ENCODE data around the gene RNF115.
"Not testable (repeated sequence)": the region's sequence is repeated elsewhere in the genome, so short reads cannot be mapped to it uniquely, and the experiment has no call there.

RNF115 gene

DNA sequence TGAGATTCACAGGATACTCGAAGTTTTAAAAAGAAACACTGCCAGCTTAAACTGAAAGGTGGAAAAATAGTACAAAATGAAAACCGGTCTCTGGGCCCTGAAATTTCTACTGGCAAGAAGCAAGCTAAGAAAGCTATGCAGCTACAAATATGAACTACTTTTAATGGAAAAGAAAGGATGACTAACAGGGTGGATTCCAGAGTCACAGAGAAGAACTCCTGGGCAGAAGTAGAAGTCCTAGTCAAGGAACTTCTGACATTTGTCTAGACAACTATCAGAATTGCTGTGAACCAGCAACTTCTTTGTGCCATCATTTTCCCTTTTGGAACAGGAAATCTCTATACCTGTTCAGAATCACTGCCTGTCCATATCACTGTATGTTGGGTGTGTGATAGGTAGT, 66.5 kb downstream of the RNF115 start:
- no peaks in the 10 kb centered on the region for H3K27me3 Mint-ChIP-seq (ENCODE audit: low read depth)
- DNase-seq (ENCODE audit: low spot score): no peak
- H3K36me3 Mint-ChIP-seq (ENCODE audit: low read depth): peaks cover 49% of the 10 kb centered on the region
- peaks cover 2% of the 10 kb centered on the region for H3K4me1 Mint-ChIP-seq (ENCODE audit: low read depth)
- H3K9me3 Mint-ChIP-seq: peaks cover 12% of the 10 kb centered on the region
- H3K4me3 Mint-ChIP-seq: no peak overlapping the region
- no peak overlapping the region for H3K27ac Mint-ChIP-seq

DNA sequence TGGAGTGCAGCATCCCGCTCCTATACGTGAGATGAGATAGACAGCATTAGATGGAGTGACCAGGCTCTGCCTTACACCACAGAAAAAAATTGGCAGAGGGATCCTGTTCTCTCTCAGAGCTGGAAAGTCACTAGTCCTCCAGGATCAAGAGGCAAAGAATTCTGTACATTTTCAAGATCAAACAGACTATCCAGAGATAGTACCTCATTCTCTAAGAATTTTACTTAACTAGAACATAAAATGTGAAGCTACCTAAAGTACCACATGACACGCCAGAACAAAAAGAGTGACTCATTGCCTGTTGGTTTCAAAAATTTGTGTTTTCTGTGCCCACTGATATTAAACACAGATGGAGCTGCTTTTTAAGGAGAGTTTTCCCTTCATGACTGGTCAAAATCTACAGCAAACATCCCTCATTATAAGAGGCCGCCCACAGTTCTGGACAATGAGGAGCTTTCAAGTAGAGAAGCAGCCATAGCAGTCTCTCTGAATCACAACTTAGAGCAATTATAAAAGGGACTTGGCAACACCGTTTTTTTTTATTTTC, 72.3 kb downstream of the RNF115 start:
- no peak overlapping the region for H3K27ac Mint-ChIP-seq
- no peak for DNase-seq (ENCODE audit: low spot score)
- no peak overlapping the region for H3K4me3 Mint-ChIP-seq
- no peaks in the 10 kb centered on the region for H3K27me3 Mint-ChIP-seq (ENCODE audit: low read depth)
- peaks cover 2% of the 10 kb centered on the region for H3K4me1 Mint-ChIP-seq (ENCODE audit: low read depth)
- H3K36me3 Mint-ChIP-seq (ENCODE audit: low read depth): peaks cover 35% of the 10 kb centered on the region
- H3K9me3 Mint-ChIP-seq: no peaks in the 10 kb centered on the region

DNA sequence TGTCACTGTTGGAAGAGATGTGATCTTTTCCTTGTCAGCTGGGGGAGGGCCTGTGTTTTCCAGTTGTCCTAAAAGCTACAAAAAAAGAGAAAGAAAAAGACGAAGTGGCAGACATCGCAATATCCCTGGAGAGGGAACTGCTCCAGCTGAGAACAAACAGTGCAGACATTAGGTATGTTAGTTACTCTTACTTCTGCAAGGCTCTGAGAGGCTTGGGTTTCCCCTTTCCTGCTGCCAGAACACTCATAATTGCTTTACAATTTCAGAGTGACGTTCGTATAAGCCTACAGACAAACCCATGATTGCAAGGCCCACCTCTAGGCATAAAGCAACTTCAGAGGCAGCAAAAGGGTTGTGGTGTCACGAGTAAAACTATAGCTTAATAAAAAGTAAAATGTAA, 73.5 kb downstream of the RNF115 start:
- Mint-ChIP-seq H3K4me1 (ENCODE audit: low read depth) (no peaks in the 10 kb centered on the region), H3K36me3 (ENCODE audit: low read depth) (peaks cover 37% of the 10 kb centered on the region)

DNA sequence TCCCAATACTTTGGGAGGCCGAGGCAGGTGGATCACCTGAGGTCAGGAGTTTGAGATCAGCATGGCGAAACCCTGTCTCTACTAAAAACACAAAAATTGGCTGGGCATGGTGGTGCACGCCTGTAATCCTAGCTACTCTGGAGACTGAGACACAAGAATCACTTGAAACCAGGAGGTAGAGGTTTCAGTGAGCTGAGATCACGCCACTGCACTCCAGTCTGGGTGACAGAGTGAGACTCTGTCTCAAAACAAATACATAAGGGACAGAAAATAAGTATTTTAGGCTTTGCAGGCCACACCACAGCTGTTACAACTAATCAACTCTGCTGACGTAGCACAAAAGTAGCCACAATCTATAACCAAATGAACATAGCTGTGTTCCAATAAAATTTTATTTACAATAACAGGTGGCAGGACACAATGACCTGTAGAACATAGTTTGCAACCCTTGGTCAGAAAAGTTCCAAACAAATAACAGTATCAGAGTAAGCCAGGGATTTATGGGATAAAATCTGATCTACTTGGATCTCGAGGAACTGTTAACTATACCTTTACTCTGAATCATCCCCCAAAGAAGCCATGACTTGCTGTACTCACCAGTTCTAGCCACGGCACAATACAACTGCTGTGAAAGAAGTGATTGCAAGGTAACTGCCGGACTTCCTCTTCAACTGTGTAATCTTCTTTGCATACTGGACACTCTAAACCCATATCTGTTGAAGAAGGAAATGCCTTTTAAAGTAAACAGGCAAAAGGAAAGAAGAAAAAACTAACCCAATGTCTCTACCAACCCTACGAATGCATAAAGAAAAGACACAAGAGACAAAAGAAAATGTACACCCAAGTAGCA, 76.3 kb downstream of the RNF115 start:
- Mint-ChIP-seq H3K9me3 (no peaks in the 10 kb centered on the region), H3K27ac (no peak overlapping the region), H3K27me3 (ENCODE audit: low read depth) (no peaks in the 10 kb centered on the region), H3K4me1 (ENCODE audit: low read depth) (no peaks in the 10 kb centered on the region), H3K36me3 (ENCODE audit: low read depth) (peaks cover 47% of the 10 kb centered on the region), H3K4me3 (no peak overlapping the region)
- no peak for DNase-seq (ENCODE audit: low spot score)

More for the DNA sequence above, 73.5 kb downstream of the RNF115 start:
- Mint-ChIP-seq H3K9me3 (no peaks in the 10 kb centered on the region), H3K4me3 (no peak overlapping the region), H3K27ac (no peak overlapping the region), H3K27me3 (ENCODE audit: low read depth) (no peaks in the 10 kb centered on the region)
- no peak for DNase-seq (ENCODE audit: low spot score)

DNA sequence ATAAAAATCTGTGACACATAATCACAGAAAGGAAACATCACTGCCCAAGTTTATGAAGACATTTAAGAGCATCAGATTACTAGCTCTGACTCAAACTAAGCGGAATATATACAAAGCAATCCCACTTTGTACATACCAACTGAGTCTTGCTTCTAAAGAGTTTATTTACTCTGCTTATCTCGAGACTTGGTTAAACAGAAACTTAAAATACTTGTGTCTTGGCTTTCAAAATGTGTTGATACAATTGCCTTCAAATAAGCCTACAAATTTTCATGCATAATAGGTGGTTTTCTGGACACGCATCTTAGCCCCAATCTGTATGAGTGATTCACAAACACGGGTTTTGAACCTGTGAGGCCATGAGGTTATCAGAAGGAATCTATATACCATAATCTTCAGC, 83.6 kb downstream of the RNF115 start:
- Mint-ChIP-seq H3K27ac (no peak overlapping the region), H3K9me3 (no peaks in the 10 kb centered on the region), H3K4me3 (no peak overlapping the region), H3K36me3 (ENCODE audit: low read depth) (peaks cover 24% of the 10 kb centered on the region), H3K27me3 (ENCODE audit: low read depth) (no peaks in the 10 kb centered on the region), H3K4me1 (ENCODE audit: low read depth) (no peaks in the 10 kb centered on the region)
- no peak for DNase-seq (ENCODE audit: low spot score)

DNA sequence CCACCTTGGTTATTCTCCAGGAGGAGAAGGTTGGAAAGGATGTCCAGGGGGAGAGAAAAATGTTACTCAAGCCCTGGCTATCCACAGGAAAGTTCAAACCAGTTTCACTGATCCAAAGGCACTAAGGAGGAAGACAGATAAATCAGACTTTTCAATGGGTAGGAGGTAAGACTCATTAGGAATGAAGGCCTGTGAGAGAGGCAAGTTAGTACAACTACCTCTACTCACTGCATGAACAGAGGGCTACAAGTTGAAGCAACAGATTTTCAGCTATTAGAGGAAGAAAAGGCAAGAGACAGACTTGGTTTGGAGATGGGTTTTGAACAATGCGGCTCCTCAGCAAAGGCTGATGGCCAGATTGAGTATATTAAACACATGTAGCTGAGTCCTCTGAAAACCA, 87.7 kb downstream of the RNF115 start:
- H3K4me1 Mint-ChIP-seq (ENCODE audit: low read depth): no peaks in the 10 kb centered on the region
- no peak overlapping the region for H3K27ac Mint-ChIP-seq

DNA sequence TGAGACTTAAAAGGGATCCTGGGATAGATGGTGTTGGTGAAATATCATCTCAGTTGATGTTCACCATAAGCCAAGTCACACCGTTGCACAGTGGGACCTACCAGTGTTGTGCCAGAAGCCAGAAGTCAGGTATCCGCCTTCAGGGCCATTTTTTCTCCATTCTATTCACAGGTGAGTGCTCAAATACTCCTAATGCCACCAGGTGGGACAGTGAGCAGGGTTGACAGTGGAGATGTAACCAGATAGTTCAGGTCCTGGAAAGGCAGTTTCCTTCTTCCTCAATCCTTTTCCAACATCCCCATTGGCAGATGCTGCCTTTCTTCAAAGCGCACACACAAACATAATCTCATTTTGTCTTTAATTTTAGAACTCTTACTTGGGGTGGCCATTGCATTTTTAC, 93.0 kb downstream of the RNF115 start:
- Mint-ChIP-seq H3K27ac (no peak overlapping the region), H3K4me3 (no peak overlapping the region), H3K27me3 (ENCODE audit: low read depth) (no peaks in the 10 kb centered on the region), H3K36me3 (ENCODE audit: low read depth) (no peaks in the 10 kb centered on the region), H3K4me1 (ENCODE audit: low read depth) (no peaks in the 10 kb centered on the region), H3K9me3 (no peaks in the 10 kb centered on the region)
- DNase-seq (ENCODE audit: low spot score): no peak

More for the DNA sequence above, 87.7 kb downstream of the RNF115 start:
- no peak overlapping the region for H3K4me3 Mint-ChIP-seq
- no peak for DNase-seq (ENCODE audit: low spot score)
- H3K9me3 Mint-ChIP-seq: no peaks in the 10 kb centered on the region
- no peaks in the 10 kb centered on the region for H3K27me3 Mint-ChIP-seq (ENCODE audit: low read depth)
- H3K36me3 Mint-ChIP-seq (ENCODE audit: low read depth): peaks cover 2% of the 10 kb centered on the region

DNA sequence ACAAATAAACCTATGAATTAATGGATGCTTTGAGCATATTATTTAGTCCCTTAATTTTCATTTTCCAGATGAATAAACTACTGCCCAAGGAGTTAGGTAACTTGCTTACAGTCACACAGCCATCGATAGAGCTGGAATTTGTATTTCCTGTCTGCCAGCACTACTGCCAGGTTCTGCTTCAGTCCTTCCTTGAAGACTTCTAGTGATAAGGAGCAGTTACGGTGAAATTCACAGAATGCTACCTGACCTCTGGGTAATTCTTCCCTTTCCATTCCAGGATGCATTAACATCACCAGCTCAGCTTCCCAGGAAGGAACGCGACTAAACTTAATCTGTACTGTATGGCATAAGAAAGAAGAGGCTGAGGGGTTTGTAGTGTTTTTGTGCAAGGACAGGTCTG, 93.4 kb downstream of the RNF115 start:
- H3K36me3 Mint-ChIP-seq (ENCODE audit: low read depth): no peaks in the 10 kb centered on the region
- no peaks in the 10 kb centered on the region for H3K9me3 Mint-ChIP-seq
- no peaks in the 10 kb centered on the region for H3K27me3 Mint-ChIP-seq (ENCODE audit: low read depth)
- H3K27ac Mint-ChIP-seq: no peak overlapping the region
- no peaks in the 10 kb centered on the region for H3K4me1 Mint-ChIP-seq (ENCODE audit: low read depth)
- no peak for DNase-seq (ENCODE audit: low spot score)
- H3K4me3 Mint-ChIP-seq: no peak overlapping the region

DNA sequence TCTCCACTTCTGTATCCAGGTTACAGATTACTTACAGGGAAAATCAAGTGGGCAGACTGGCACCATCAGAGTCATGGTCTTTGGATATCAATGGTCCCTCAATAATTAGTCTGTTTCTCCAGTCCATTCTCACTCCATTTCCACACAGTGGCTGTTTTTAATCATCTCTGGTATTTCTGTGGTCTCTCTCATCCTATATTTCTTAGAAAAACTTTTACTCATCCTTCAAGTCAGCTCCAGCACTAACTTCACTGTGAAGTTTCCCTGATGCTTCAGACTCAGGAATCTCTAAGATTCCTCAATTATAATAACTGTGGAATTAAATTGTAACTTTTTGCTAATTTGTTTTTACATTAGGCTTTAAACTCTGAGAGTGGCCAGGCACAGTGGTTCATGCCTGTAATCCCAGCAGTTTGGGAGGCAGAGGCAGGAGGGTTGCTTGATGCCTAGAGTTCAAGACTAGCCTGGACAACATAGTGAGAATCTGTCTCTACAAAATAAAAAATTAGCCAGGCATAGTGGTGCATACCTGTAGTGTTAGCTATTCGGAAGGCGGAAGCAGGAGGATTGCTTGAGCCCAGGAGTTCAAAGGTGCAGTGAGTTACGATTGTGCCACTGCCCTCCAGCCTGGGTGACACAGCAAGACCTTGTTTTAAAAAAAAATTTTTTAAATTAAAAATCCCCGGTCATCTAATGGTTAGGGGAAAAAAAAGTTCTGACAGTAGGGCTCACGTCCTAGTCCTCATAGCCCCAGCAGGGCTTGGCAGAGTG, 94.0 kb downstream of the RNF115 start:
- no peak for DNase-seq (ENCODE audit: low spot score)
- H3K27me3 Mint-ChIP-seq (ENCODE audit: low read depth): no peaks in the 10 kb centered on the region
- no peaks in the 10 kb centered on the region for H3K36me3 Mint-ChIP-seq (ENCODE audit: low read depth)
- H3K4me3 Mint-ChIP-seq: no peak overlapping the region
- no peaks in the 10 kb centered on the region for H3K9me3 Mint-ChIP-seq
- H3K27ac Mint-ChIP-seq: no peak overlapping the region
- H3K4me1 Mint-ChIP-seq (ENCODE audit: low read depth): no peaks in the 10 kb centered on the region

DNA sequence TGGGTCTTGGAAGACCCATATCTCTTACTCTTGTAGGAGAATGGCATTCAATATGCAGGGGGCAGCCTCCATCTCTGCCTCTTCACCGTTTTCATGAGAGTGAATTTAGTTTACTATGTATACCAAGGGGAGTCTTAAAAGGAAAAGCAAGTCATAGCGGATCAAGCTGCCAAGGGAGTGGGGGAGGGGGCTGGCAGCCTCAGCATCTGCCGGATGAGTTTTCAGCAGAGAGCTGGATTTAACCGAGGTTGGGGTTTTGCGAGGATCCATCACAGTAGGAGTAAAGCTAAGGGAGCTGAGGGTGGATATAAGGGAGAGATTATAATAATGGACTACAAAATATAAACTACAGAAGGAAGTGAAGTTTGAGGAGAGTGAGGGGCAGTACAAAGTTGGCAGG, 94.7 kb downstream of the RNF115 start:
- H3K4me1 Mint-ChIP-seq (ENCODE audit: low read depth): no peaks in the 10 kb centered on the region
- no peak for DNase-seq (ENCODE audit: low spot score)
- H3K4me3 Mint-ChIP-seq: no peak overlapping the region
- H3K36me3 Mint-ChIP-seq (ENCODE audit: low read depth): no peaks in the 10 kb centered on the region
- no peak overlapping the region for H3K27ac Mint-ChIP-seq
- no peaks in the 10 kb centered on the region for H3K9me3 Mint-ChIP-seq
- no peaks in the 10 kb centered on the region for H3K27me3 Mint-ChIP-seq (ENCODE audit: low read depth)

DNA sequence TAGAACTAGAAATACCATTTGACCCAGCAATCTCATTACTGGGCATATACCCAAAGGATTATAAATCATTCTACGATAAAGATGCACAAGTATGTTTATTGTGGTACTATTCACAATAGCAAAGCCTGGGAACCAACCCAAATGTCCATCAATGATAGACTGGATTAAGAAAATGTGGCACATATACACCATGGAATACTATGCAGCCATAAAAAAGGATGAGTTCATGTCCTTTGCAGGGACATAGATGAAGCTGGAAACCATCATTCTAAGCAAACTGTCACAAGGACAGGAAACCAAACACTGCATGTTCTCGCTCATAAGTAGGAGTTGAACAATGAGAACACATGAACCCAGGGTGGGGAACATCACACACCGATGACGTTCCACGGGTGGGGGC, 97.7 kb downstream of the RNF115 start:
- H3K36me3 Mint-ChIP-seq (ENCODE audit: low read depth); H3K9me3 Mint-ChIP-seq; H3K4me1 Mint-ChIP-seq (ENCODE audit: low read depth); DNase-seq (ENCODE audit: low spot score); H3K27ac Mint-ChIP-seq; H3K4me3 Mint-ChIP-seq: not testable (repeated sequence)
- peaks cover 15% of the 10 kb centered on the region for H3K27me3 Mint-ChIP-seq (ENCODE audit: low read depth)

DNA sequence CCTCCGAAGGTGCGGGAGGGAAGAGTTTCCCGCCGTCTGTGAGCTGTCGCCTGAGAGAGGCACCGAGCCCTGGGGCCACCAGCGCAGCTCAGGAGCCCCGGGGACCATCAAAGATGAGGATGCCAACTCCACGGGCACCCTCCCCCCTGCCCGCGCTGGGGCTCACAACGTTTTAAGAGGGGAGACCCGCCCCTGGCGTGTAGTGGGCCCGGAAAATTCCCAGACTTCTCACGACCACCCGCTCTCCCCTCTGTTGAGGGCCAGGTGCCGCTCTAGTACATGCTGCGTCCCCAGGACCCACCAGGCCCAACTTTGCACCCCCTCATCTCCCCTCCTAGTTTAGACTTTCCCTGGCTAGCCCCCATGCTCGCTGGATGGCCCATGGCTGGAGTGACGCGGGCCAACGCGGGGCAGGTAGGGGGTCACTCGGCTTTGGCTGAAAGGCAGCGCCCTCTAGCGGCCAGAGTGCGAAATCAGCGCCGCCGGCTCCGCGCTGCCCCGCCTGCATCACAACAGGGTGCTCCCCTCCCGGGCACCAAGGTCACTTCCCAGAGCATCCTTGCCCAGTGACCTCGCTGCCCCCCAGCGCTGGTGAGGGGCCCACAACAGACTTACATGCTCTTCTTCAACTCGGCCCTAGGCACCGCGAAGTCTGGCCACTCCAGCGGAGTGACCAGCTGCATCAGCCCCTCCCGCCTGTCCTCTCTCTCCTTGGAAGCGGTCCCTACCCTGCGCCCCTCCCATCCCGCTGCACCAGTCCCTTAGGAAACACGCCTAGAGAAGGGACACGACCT, 102.8 kb downstream of the RNF115 start:
- peak overlapping the region; percentile 41 for H3K27ac Mint-ChIP-seq

DNA sequence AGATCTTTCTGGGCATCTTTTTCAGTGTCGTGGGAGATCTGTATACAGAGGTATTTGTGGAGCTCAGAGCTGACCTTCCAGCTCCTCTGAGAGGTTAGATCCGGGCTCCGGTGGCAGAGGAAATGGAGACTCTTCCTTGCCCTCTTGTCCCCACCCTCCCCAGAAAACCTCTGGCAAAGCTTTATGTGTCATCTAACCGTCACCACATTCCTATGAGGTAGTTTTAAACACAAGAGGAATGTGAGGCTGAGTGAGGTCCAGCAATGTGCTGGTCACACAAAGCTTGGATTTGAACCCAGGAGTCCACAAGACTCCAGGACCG, 103.4 kb downstream of the RNF115 start:
- peak overlapping the region; percentile 78 for H3K4me3 Mint-ChIP-seq
- peaks cover 23% of the 10 kb centered on the region for H3K27me3 Mint-ChIP-seq (ENCODE audit: low read depth)
- H3K36me3 Mint-ChIP-seq (ENCODE audit: low read depth): no peaks in the 10 kb centered on the region
- no peaks in the 10 kb centered on the region for H3K9me3 Mint-ChIP-seq
- no peak overlapping the region for H3K27ac Mint-ChIP-seq
- DNase-seq (ENCODE audit: low spot score): no peak
- peaks cover 14% of the 10 kb centered on the region for H3K4me1 Mint-ChIP-seq (ENCODE audit: low read depth)

More for the DNA sequence above, 102.8 kb downstream of the RNF115 start:
- Mint-ChIP-seq H3K4me1 (ENCODE audit: low read depth) (peaks cover 14% of the 10 kb centered on the region), H3K9me3 (no peaks in the 10 kb centered on the region), H3K36me3 (ENCODE audit: low read depth) (no peaks in the 10 kb centered on the region), H3K4me3 (peak overlapping the region; percentile 78), H3K27me3 (ENCODE audit: low read depth) (peaks cover 23% of the 10 kb centered on the region)
- DNase-seq (ENCODE audit: low spot score): peak; percentile 63
